ENCODE measurements around the gene LRRC4C. TPM values are rescaled to one million over a fixed set of nuclear protein-coding genes. Genes with fewer than 3 reads are reported as not detected.
"Not testable (repeated sequence)": the region's sequence is repeated elsewhere in the genome, so short reads cannot be mapped to it uniquely, and the experiment has no call there.

LRRC4C gene
- polyA plus RNA-seq, 1 donor, result 3.9 TPM

DNA sequence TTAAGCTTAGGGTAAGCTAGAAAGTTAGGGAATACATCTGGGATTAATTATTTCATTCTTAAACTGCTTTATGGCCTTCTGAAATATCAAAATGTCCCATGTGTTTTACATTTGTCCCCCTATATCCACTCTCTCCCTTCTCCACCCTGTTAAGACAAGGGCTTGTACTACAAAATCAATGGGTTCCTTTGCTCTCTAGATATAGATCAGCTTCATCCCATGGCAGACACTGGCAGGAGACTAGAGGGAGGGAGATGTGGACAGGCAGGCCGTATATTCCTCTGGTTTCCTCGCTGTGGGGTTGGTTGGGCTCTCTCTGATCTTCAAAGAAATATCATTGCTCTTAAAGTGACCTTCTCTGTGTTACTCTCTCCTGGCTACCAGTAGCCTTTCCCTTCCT, 1281.0 kb downstream of the LRRC4C start:
- Histone ChIP-seq H3K36me3 (ENCODE audit: control insufficient read depth, insufficient read depth, low read length) (no peaks in the 10 kb centered on the region), H3K9me3 (ENCODE audit: control insufficient read depth, low read depth, low read length) (no peaks in the 10 kb centered on the region), H3K4me3 (ENCODE audit: low read length) (no peak overlapping the region), H3K27me3 (ENCODE audit: control insufficient read depth, insufficient read depth, low read length) (no peaks in the 10 kb centered on the region), H3K4me1 (ENCODE audit: control insufficient read depth, insufficient read depth, low read length) (no peaks in the 10 kb centered on the region), H3K27ac (ENCODE audit: low read length) (no peak overlapping the region)
- no CpG with 5 or more reads among the region's 2 CpGs for WGBS (ENCODE audit: insufficient coverage, low lambda C conversion rate)
- no peak for DNase-seq

DNA sequence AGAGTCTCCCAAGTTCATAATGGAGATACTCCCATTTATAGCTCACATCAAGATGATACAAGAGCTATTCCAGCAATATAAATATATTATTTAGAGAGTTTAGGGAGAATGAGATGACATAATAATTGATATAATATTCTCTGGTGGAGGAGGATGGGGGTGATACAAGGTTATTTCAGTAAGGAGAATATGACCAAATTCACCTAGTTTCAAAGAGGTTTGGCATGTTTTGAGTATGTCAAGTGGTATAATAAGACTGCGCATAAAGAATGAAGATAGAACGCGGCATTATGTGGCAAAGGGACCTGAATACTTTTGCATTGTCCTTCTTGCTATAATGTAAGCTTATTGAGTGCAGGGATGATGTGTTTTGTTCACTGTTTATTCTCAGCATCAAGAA, 1283.5 kb downstream of the LRRC4C start:
- WGBS (ENCODE audit: insufficient coverage, low lambda C conversion rate), result no CpG with 5 or more reads among the region's 3 CpGs
- H3K36me3 ChIP-seq (ENCODE audit: control insufficient read depth, insufficient read depth, low read length), result no peaks in the 10 kb centered on the region
- H3K4me1 ChIP-seq (ENCODE audit: control insufficient read depth, insufficient read depth, low read length), result no peaks in the 10 kb centered on the region
- no peak for DNase-seq
- no peaks in the 10 kb centered on the region for H3K27me3 ChIP-seq (ENCODE audit: control insufficient read depth, insufficient read depth, low read length)
- H3K9me3 ChIP-seq (ENCODE audit: control insufficient read depth, low read depth, low read length), result no peaks in the 10 kb centered on the region
- no peak overlapping the region for H3K4me3 ChIP-seq (ENCODE audit: low read length)
- no peak overlapping the region for H3K27ac ChIP-seq (ENCODE audit: low read length)

DNA sequence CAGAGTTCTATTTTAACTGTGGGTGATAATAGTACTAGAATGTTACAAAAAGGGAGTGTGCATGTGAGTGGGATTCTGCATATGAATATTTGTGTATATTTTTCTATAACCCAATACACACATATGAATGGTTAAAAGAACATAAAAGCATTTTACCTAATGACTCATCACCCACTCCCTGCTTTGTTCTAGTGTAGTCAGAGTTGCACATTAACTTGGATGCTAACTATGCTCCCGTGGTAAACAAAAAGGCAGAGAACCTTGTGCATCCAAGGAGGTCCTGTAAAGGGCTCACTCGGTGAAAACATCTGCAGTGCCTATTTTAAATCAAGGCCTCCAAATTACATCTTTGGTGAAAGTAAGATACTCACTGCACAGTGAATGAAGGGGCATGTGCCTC, 1289.4 kb downstream of the LRRC4C start:
- Histone ChIP-seq H3K9me3 (ENCODE audit: control insufficient read depth, low read depth, low read length) (peaks cover 4% of the 10 kb centered on the region), H3K4me3 (ENCODE audit: low read length) (no peak overlapping the region), H3K36me3 (ENCODE audit: control insufficient read depth, insufficient read depth, low read length) (no peaks in the 10 kb centered on the region), H3K27me3 (ENCODE audit: control insufficient read depth, insufficient read depth, low read length) (no peaks in the 10 kb centered on the region), H3K27ac (ENCODE audit: low read length) (no peak overlapping the region), H3K4me1 (ENCODE audit: control insufficient read depth, insufficient read depth, low read length) (no peaks in the 10 kb centered on the region)
- no CpG with 5 or more reads among the region's 2 CpGs for WGBS (ENCODE audit: insufficient coverage, low lambda C conversion rate)
- no peak for DNase-seq

DNA sequence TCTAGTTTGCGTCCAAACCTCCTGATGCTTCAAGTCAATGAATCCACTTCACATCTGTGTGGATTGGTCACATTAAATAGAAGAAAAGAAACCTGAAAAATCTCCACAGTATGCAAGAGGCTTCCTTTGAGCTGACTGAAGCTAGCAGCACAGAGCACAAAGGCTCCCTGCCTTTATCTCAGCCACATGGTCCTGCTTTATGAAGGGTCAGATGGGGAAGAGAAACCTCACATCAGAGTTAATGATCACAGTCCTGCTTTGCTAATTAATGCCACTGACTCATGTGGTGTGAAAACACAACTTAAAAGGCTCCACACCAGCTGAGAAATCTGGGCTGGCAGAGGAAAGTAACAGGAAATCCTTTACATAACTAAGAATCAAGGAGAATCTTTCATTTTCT, 1291.0 kb downstream of the LRRC4C start:
- H3K4me3 ChIP-seq (ENCODE audit: low read length), result no peak overlapping the region
- H3K36me3 ChIP-seq (ENCODE audit: control insufficient read depth, insufficient read depth, low read length), result no peaks in the 10 kb centered on the region
- H3K27me3 ChIP-seq (ENCODE audit: control insufficient read depth, insufficient read depth, low read length), result no peaks in the 10 kb centered on the region
- DNase-seq, result no peak
- no peaks in the 10 kb centered on the region for H3K4me1 ChIP-seq (ENCODE audit: control insufficient read depth, insufficient read depth, low read length)
- peaks cover 5% of the 10 kb centered on the region for H3K9me3 ChIP-seq (ENCODE audit: control insufficient read depth, low read depth, low read length)
- no peak overlapping the region for H3K27ac ChIP-seq (ENCODE audit: low read length)
- no CpG with 5 or more reads among the region's 1 CpG for WGBS (ENCODE audit: insufficient coverage, low lambda C conversion rate)

DNA sequence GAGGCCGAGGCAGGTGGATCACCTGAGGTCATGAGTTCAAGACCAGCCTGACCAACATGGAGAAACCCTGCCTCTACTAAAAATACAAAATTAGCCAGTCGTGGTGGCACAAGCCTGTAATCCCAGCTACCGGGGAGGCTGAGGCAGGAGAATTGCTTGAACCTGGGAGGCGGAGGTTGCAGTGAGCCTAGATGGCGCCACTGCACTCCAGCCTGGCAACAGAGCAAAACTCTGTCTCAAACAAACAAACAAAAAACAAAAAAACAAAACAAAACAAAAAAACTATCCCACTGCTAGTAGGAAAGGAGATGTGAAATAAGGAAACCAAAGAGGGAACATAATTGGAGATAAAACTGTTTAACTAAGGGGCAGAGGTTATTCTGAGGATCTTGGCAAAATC, 1291.6 kb downstream of the LRRC4C start:
- not testable (repeated sequence) for H3K36me3 ChIP-seq (ENCODE audit: control insufficient read depth, insufficient read depth, low read length); DNase-seq; H3K4me1 ChIP-seq (ENCODE audit: control insufficient read depth, insufficient read depth, low read length); H3K4me3 ChIP-seq (ENCODE audit: low read length); H3K9me3 ChIP-seq (ENCODE audit: control insufficient read depth, low read depth, low read length); H3K27me3 ChIP-seq (ENCODE audit: control insufficient read depth, insufficient read depth, low read length); H3K27ac ChIP-seq (ENCODE audit: low read length)
- WGBS (ENCODE audit: insufficient coverage, low lambda C conversion rate), result no CpG with 5 or more reads among the region's 5 CpGs

DNA sequence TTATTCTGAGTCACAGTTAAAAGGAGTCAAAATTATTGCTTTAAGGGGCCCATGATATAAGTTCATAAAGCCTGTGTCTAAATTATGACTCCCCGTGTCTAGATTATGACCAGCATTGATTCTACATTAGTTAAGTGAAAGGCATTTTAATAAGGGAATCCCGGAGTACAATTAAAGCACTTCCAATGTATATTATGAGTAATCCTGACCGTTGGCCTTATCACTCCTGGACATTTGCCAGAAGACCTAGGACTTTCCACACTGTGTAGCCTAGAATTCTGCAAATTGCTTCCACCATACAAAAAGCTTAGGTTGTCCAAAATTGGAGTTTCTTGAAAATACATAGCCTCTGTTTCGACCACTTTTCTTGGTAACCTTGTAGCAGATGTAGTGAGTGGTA, 1292.6 kb downstream of the LRRC4C start:
- no peak overlapping the region for H3K4me3 ChIP-seq (ENCODE audit: low read length)
- H3K4me1 ChIP-seq (ENCODE audit: control insufficient read depth, insufficient read depth, low read length), result no peaks in the 10 kb centered on the region
- WGBS (ENCODE audit: insufficient coverage, low lambda C conversion rate), result 92% methylated on average over 2 of the region's 4 CpGs
- DNase-seq, result no peak
- no peaks in the 10 kb centered on the region for H3K36me3 ChIP-seq (ENCODE audit: control insufficient read depth, insufficient read depth, low read length)
- H3K27me3 ChIP-seq (ENCODE audit: control insufficient read depth, insufficient read depth, low read length), result no peaks in the 10 kb centered on the region
- peaks cover 5% of the 10 kb centered on the region for H3K9me3 ChIP-seq (ENCODE audit: control insufficient read depth, low read depth, low read length)
- no peak overlapping the region for H3K27ac ChIP-seq (ENCODE audit: low read length)

DNA sequence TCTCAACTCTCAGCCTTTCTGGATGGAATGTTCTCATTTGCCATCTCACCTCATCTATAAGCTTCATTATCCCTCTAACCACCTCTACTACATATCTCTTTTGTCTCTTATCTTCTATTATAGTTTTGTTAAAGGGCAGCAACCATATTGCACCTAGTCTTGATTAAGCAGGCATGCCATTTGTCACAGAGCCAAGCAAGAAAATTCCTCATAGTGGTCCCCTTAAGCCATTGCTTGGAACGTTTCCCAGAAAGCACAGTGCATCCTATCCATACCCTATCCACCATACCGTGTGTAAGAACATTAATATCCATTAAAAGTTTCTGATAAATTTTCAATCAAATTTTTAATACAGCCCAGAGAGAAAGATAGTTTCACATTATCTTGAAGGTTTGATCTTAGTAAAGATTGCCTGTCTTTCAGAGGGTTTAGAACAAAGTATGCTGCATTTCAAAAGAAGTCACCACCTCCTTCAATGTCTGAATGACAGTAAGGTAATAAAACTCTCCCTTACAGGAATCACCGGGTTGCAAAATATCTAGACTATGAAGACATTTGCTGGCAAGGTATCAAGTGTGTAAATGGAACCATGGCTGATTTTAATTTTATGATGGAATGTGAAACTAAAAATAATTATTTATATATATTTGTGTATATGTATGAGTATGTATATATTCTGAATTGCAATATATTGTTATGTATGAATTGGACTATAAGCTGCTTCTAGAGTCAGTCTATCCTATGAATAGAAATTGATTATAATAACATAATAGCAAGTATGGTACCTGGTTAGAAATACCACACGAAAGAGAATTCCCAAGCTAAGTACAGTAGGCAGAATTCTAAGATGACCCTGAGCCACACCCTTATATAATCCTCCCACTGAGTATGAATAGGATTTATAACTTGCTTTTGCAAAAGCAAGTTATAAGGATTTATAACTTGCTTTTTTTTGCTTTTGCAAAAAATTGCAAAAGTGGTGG, 1296.3 kb downstream of the LRRC4C start:
- no peak overlapping the region for H3K4me3 ChIP-seq (ENCODE audit: low read length)
- WGBS (ENCODE audit: insufficient coverage, low lambda C conversion rate), result 0% methylated on average over 1 of the region's 4 CpGs
- no peak for DNase-seq
- H3K9me3 ChIP-seq (ENCODE audit: control insufficient read depth, low read depth, low read length), result peaks cover 5% of the 10 kb centered on the region
- H3K36me3 ChIP-seq (ENCODE audit: control insufficient read depth, insufficient read depth, low read length), result no peaks in the 10 kb centered on the region
- H3K4me1 ChIP-seq (ENCODE audit: control insufficient read depth, insufficient read depth, low read length), result no peaks in the 10 kb centered on the region
- H3K27ac ChIP-seq (ENCODE audit: low read length), result no peak overlapping the region
- H3K27me3 ChIP-seq (ENCODE audit: control insufficient read depth, insufficient read depth, low read length), result no peaks in the 10 kb centered on the region

DNA sequence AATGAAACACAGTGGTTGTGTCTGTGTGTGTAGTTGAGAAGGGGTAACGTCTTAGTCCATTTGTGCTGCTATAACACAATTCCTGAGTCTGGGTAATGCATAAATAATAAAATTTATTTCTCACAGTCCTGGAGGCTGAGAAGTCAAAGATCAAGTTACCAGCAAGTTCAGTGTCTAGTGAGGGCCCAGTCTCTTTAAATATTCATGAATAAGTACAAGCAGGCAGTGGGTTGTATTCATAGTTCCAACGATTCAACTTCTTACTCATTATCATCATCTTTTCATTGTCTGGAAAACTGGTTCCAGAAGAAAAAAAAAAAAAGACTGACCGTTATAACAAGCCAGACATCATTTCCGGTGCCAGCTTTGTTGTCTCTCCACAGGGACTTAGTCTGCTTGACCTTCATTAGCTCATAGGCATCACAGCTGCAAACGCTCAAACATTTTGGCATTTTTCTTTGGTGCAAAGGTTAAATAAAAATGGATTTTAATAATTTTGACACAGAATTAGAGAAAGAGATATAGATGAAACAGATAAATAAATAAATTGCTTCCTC, 1297.5 kb downstream of the LRRC4C start:
- Histone ChIP-seq H3K9me3 (ENCODE audit: control insufficient read depth, low read depth, low read length) (peaks cover 5% of the 10 kb centered on the region), H3K4me3 (ENCODE audit: low read length) (no peak overlapping the region), H3K27me3 (ENCODE audit: control insufficient read depth, insufficient read depth, low read length) (no peaks in the 10 kb centered on the region), H3K27ac (ENCODE audit: low read length) (no peak overlapping the region), H3K36me3 (ENCODE audit: control insufficient read depth, insufficient read depth, low read length) (no peaks in the 10 kb centered on the region), H3K4me1 (ENCODE audit: control insufficient read depth, insufficient read depth, low read length) (no peaks in the 10 kb centered on the region)
- 86% methylated on average over 2 of the region's 5 CpGs for WGBS (ENCODE audit: insufficient coverage, low lambda C conversion rate)
- no peak for DNase-seq

DNA sequence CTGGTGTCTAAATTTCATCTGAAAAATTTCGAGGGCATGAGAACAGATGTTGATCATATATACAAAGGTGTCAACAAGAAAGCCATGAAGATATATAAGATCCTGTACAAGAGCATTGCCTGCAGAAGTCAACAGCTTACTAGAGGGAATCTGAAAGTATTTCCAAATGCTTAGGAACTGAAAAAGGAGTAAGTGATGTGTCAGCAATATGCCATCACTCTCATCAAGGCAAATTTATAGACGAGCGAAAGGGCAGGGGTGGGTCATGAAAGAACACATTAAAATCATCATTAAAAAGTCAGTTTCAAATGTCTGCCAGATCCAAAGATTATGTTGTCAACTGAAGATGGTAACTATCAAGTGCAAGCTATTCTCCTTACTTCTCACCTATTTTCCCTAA, 1299.0 kb downstream of the LRRC4C start:
- no peak overlapping the region for H3K4me3 ChIP-seq (ENCODE audit: low read length)
- H3K36me3 ChIP-seq (ENCODE audit: control insufficient read depth, insufficient read depth, low read length), result no peaks in the 10 kb centered on the region
- H3K4me1 ChIP-seq (ENCODE audit: control insufficient read depth, insufficient read depth, low read length), result no peaks in the 10 kb centered on the region
- no peak for DNase-seq
- H3K9me3 ChIP-seq (ENCODE audit: control insufficient read depth, low read depth, low read length), result peaks cover 3% of the 10 kb centered on the region
- WGBS (ENCODE audit: insufficient coverage, low lambda C conversion rate), result 100% methylated on average over 2 of the region's 3 CpGs
- H3K27me3 ChIP-seq (ENCODE audit: control insufficient read depth, insufficient read depth, low read length), result no peaks in the 10 kb centered on the region
- H3K27ac ChIP-seq (ENCODE audit: low read length), result no peak overlapping the region

DNA sequence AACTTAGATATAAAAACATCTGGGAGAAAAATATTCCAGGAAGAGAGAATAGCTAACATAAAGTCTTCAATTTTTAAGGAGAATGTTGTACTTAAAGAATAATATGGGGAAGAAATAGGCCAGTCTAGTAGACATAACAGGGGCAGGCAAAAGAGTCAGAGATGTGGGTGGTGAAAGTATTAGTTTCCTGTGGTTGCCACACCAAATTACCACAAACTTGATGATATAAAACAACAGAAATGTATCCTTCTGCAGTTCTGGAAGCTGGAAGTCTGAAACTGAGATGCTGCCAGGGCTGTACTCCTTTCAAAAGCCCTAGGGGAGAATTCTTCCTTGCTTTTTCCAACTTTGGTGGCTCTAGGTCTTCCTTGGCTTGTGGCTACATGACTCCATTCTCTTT, 1309.7 kb downstream of the LRRC4C start:
- Histone ChIP-seq H3K4me1 (ENCODE audit: control insufficient read depth, insufficient read depth, low read length) (no peaks in the 10 kb centered on the region), H3K4me3 (ENCODE audit: low read length) (no peak overlapping the region), H3K27ac (ENCODE audit: low read length) (no peak overlapping the region), H3K9me3 (ENCODE audit: control insufficient read depth, low read depth, low read length) (no peaks in the 10 kb centered on the region), H3K36me3 (ENCODE audit: control insufficient read depth, insufficient read depth, low read length) (no peaks in the 10 kb centered on the region), H3K27me3 (ENCODE audit: control insufficient read depth, insufficient read depth, low read length) (no peaks in the 10 kb centered on the region)
- DNase-seq, result no peak

DNA sequence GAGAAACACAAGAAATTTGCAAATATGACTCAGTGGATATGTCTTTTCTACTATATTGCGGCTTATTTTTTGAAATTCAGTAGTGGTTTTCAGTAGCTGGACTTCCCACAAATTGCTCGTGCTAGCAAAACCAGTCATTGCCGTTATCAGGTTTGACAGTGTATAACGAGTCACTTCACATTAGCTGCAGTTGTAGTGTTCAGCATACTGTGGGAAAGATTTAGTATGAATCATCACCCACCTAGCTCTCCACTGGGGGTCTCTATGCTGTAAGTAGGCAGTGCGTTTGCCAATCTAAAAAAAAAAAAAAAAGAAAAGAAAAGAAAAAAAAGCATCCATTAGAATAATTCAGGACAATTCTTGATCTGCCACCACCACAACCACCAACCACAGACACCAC, 1318.9 kb downstream of the LRRC4C start:
- no peak for DNase-seq
- Histone ChIP-seq H3K27me3 (ENCODE audit: control insufficient read depth, insufficient read depth, low read length) (no peaks in the 10 kb centered on the region), H3K4me1 (ENCODE audit: control insufficient read depth, insufficient read depth, low read length) (no peaks in the 10 kb centered on the region), H3K9me3 (ENCODE audit: control insufficient read depth, low read depth, low read length) (no peaks in the 10 kb centered on the region), H3K36me3 (ENCODE audit: control insufficient read depth, insufficient read depth, low read length) (no peaks in the 10 kb centered on the region), H3K27ac (ENCODE audit: low read length) (no peak overlapping the region), H3K4me3 (ENCODE audit: low read length) (no peak overlapping the region)
- WGBS (ENCODE audit: insufficient coverage, low lambda C conversion rate), result 100% methylated on average over 1 of the region's 5 CpGs

Measured in large intestine (tissue), 3 donors.